Measurements from ENCODE around the gene PHF12.

DNA sequence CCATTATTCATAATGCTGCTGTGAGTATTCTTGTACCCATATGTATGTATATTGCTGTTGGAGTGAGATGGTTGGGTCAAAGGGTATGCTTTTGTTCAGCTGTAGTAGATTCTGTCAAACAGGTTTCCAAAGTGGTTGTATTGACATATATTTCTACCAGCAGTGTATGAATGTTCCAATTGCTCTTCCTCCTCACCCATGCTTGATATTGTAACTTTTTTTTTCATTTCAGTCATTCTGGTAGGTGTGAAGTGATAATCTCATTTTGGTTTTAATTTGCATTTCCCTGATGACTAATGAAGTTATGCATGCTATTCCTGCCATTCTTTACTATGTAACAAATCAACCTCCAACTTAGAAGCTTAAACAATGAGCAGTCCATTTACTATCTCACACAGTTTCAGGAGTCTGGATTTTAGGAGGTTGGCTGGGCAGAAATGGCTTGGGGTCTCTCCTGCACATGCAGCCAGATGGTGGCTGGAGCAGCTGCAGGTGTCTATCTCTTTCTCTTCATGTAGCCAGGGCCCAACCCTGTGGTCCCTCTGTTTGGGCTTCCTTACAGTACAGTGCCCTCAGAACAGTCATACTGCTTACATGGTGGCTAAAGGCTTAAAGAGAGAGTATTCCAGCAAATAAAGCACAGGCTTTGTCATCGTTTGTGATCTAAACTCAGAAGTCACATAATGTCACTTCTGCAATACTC is 75.3 kb downstream of the PHF12 start:
- TF ChIP-seq ELF4 (IDR thresholded peaks at IDR 0.05), result no peak
- TF ChIP-seq L3MBTL2 (conservative IDR thresholded peaks at IDR 0.05), result no peak
- no peak for TF ChIP-seq FOXK2 (IDR thresholded peaks at IDR 0.05)
- TF ChIP-seq CTBP1 (IDR thresholded peaks at IDR 0.05; ENCODE audit: borderline replicate concordance), result no peak
- no peak for TF ChIP-seq TARDBP (IDR thresholded peaks at IDR 0.05)
- TF ChIP-seq LEF1 (IDR thresholded peaks at IDR 0.05; ENCODE audit: borderline replicate concordance), result no peak
- TF ChIP-seq SUZ12 (IDR thresholded peaks at IDR 0.05), result no peak
- no peak for TF ChIP-seq ARNT (IDR thresholded peaks at IDR 0.05)
- TF ChIP-seq SP1 (IDR thresholded peaks at IDR 0.05), result no peak
- no peak for TF ChIP-seq FOXA1 (IDR thresholded peaks at IDR 0.05)
- no peak for TF ChIP-seq FOXM1 (IDR thresholded peaks at IDR 0.05; ENCODE audit: borderline replicate concordance)
- no peak for TF ChIP-seq ZNF384 (IDR thresholded peaks at IDR 0.05)
- TF ChIP-seq BHLHE40 (IDR thresholded peaks at IDR 0.05; ENCODE audit: borderline replicate concordance), result no peak
